Skeletal muscle satellite cell (primary cell): Measurements from ENCODE around the gene GLIPR1.
"Not testable (repeated sequence)": the region's sequence is repeated elsewhere in the genome, so short reads cannot be mapped to it uniquely, and the experiment has no call there.

ENCODE experiments used
- H3K27me3 ChIP-seq: 2 replicates; pipeline ENCODE4 v1.7.0; 2013; ENCODE audit warnings: low read length; ENCODE audit not compliant: control insufficient read depth, insufficient read depth
- H3K36me3 ChIP-seq: 2 replicates; pipeline ENCODE4 v1.7.0; 2013; ENCODE audit warnings: mild to moderate bottlenecking, control low read depth, low read length; ENCODE audit not compliant: insufficient read depth
- H3K4me1 ChIP-seq: 2 replicates; pipeline ENCODE4 v1.7.0; 2013; ENCODE audit warnings: low read length; ENCODE audit not compliant: control insufficient read depth, insufficient read depth
- H3K4me2 ChIP-seq: 2 replicates; pipeline ENCODE4 v1.7.0; 2013; ENCODE audit warnings: mild to moderate bottlenecking, low read length
- H3K4me3 ChIP-seq: 2 replicates; pipeline ENCODE4 v1.7.0; 2013; ENCODE audit warnings: low read length
- H3K9ac ChIP-seq: 2 replicates; pipeline ENCODE4 v1.7.0; 2013; ENCODE audit warnings: mild to moderate bottlenecking, low read depth, low read length, moderate library complexity
- H3K9me3 ChIP-seq: replicated peaks from 2 replicates; pipeline ENCODE4 v1.7.0; 2013; ENCODE audit warnings: mild to moderate bottlenecking, control low read depth, low read length

The GLIPR1 gene

DNA sequence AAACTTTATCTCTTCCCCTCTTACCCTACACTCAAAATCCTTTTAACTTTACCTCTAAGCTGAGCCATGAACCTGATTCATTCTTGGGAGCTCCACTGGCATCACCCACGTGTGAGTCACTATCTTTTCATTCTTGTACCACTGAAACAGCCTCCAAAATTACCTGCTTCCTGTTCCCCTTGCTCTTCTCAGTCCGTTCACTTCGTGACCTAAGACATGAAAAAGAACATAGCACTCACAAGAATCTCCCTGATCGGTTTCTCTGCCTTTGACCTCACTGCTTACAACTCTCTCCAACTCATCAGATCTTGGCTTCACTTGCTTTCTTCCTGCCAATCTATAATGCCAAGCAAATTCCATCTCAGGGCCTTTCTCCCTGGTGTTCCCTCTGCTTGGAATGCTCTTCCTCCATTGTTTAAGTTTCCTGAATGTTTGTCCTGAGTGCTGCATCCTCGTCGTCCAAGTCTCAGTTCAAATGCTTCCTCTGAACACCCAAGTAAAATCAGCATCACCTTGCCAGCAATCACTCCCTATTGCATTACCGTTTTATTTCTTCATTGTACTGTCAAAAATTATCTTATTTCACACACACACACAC is 9.2 kb downstream of the GLIPR1 start:
- H3K36me3 ChIP-seq: peaks cover 66% of the 10 kb centered on the region
- peaks cover 26% of the 10 kb centered on the region for H3K4me1 ChIP-seq
- H3K4me3 ChIP-seq: no peak overlapping the region

DNA sequence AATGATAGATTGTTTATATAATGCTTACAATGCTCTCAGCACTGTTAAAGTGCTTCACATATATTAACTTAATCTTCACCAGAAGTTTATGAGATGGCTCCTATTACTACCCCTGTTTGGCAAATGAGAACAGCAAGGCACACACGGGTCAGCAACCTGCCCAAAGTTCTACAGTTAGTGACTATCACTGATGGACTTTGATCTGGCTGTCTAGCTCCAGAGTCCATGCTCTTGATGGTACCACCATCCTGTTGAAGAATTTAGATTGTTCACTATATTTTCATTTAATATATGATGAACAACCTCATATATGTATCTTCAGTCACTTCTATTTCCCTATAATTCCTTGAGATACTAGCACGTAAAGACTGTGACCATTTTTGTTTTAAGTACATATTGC is 10.6 kb downstream of the GLIPR1 start:
- Histone ChIP-seq H3K9me3 (no peaks in the 10 kb centered on the region), H3K4me3 (no peak overlapping the region), H3K9ac (no peak overlapping the region), H3K36me3 (peaks cover 69% of the 10 kb centered on the region), H3K4me2 (no peak overlapping the region), H3K27me3 (no peaks in the 10 kb centered on the region), H3K4me1 (peaks cover 20% of the 10 kb centered on the region)

More for the DNA sequence above, 9.2 kb downstream of the GLIPR1 start:
- peak overlapping the region; percentile 3 for H3K9ac ChIP-seq
- H3K9me3 ChIP-seq: no peaks in the 10 kb centered on the region
- H3K4me2 ChIP-seq: peak overlapping the region; percentile 34
- no peaks in the 10 kb centered on the region for H3K27me3 ChIP-seq

DNA sequence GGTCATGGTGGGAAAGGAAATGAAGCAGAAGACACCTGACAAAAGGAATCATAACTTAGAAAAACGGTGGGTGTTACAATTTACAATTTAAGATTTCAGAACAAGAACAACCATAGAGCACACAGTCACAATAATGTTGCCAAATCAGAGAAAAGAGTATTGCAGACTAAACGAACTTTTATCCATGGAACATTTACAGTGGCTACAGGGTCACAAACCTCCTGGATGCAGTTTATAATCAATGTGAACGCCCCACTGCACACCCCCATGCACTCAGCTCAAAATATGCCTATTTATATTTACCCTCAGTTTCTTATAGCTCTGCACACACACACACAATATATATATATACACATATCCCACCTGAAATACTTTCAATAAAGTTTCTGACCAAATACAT is 22.9 kb downstream of the GLIPR1 start:
- Histone ChIP-seq H3K36me3 (peaks cover 62% of the 10 kb centered on the region), H3K4me3 (no peak overlapping the region), H3K9me3 (no peaks in the 10 kb centered on the region), H3K27me3 (no peaks in the 10 kb centered on the region), H3K4me1 (peaks cover 8% of the 10 kb centered on the region), H3K4me2 (no peak overlapping the region), H3K9ac (no peak overlapping the region)

DNA sequence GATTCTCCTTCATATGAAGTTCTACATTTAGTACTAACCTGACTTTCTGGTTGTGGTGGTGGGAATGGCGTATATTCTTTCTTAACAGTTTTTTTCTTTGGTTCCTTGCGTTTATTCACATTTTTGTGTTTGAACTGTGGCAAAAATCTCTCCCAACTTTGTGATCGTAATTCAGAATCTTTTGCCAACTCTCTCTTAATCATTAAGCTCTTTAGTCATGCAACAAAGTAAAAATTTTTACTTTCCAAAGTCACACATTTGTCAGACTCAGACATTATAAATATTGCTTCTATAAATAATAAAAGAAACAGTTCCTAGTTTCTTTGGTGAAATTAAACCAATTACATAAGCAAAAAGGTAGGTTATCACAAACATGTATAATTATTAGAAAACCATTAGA is 23.3 kb downstream of the GLIPR1 start:
- H3K9ac ChIP-seq: no peak overlapping the region
- no peaks in the 10 kb centered on the region for H3K9me3 ChIP-seq
- H3K36me3 ChIP-seq: peaks cover 58% of the 10 kb centered on the region
- no peak overlapping the region for H3K4me3 ChIP-seq
- H3K27me3 ChIP-seq: no peaks in the 10 kb centered on the region
- H3K4me1 ChIP-seq: peaks cover 8% of the 10 kb centered on the region
- H3K4me2 ChIP-seq: no peak overlapping the region

DNA sequence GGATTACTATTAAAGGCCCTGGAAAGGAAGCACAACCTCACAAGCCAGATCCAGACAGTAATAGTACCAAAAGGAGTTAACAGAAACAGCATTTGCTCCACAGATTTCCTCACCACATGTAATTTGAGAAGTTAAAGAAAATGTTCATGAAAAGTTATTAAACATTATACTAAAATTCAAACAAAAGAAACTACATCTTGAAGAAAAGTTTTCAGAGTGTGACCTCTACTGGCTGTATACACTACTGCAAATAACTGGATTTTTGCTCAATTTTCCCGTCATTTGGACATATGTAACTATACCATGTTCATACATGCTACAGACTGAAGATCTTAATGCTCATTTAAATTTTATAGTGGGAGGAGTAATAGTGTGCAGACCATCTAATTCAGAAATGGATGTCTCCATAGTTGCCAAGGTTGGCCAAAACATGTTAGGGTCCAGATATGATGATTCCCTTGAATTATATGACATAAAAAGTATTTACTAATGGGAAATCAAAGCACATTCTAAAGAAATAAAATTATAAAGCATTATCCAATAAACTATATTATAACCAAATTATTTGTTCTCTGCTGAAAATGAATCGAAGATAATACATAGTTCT is 25.3 kb downstream of the GLIPR1 start:
- Histone ChIP-seq H3K9ac (peak overlapping the region; percentile 28), H3K9me3 (no peaks in the 10 kb centered on the region), H3K4me2 (no peak overlapping the region), H3K36me3 (peaks cover 45% of the 10 kb centered on the region), H3K4me1 (peaks cover 18% of the 10 kb centered on the region), H3K4me3 (no peak overlapping the region), H3K27me3 (no peaks in the 10 kb centered on the region)

DNA sequence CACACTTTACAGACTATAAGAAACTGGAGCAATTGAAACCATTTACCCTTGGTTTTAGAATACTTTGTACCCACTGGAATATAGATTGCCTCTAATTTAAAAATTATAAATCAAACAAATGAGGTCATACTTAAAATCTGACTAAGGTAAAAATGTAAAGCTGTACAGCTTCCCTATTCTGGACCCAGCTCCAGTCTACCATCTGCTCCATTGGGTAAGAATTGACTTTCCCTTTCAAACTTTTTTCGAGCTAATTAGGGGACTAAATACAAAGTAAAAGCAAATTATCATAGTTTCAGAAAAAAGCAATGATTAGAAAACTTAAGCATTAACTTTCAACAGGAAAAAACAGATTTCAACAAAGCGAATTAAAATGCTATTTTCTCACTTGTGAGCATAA is 26.5 kb downstream of the GLIPR1 start:
- H3K36me3 ChIP-seq: peaks cover 33% of the 10 kb centered on the region
- no peak overlapping the region for H3K4me2 ChIP-seq
- H3K9me3 ChIP-seq: no peaks in the 10 kb centered on the region
- H3K9ac ChIP-seq: no peak overlapping the region
- no peaks in the 10 kb centered on the region for H3K27me3 ChIP-seq
- peaks cover 22% of the 10 kb centered on the region for H3K4me1 ChIP-seq
- H3K4me3 ChIP-seq: no peak overlapping the region

DNA sequence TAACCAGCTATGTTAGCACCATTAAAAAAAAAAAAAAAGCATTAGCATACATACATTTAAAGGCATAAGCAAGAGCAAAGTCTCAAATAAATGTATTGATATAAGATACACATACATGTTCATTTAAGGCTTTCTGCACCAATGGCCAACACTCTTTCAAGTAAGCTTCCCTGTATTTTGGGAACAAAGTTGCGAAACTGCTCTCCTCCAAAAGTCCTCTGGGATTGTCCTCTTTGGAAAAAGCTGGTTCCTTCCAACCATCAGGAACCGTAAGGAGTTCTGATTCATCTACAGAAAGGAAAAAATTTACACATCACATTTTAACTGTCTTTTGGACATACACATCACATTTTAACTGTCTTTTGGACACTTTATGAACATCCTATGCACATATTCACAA is 27.6 kb downstream of the GLIPR1 start:
- H3K4me1 ChIP-seq: peaks cover 22% of the 10 kb centered on the region
- H3K36me3 ChIP-seq: peaks cover 23% of the 10 kb centered on the region
- H3K9ac ChIP-seq: no peak overlapping the region
- H3K27me3 ChIP-seq: no peaks in the 10 kb centered on the region
- no peak overlapping the region for H3K4me2 ChIP-seq
- H3K9me3 ChIP-seq: no peaks in the 10 kb centered on the region
- no peak overlapping the region for H3K4me3 ChIP-seq

DNA sequence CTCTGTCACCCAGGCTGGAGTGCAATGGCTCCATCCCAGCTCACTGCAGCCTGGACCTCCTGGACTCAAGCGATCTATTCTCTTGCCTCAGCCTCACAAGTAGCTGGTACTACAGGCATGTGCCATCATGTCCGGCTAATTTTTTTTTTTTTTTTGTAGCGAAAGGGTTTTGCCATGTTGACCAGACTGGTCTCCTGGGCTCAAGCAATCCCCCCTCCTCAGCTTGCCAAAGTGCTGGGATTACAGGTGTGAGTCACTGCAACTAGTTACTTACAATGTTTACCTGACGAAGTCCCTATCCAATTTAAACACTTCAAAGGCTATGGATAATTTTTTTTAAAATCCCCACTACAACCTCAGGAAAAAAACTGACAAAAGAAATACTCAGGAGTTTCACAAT is 29.1 kb downstream of the GLIPR1 start:
- Histone ChIP-seq H3K4me3 (no peak overlapping the region), H3K27me3 (no peaks in the 10 kb centered on the region), H3K9me3 (no peaks in the 10 kb centered on the region), H3K4me2 (peak overlapping the region; percentile 86), H3K36me3 (peaks cover 9% of the 10 kb centered on the region), H3K4me1 (peaks cover 22% of the 10 kb centered on the region), H3K9ac (peak overlapping the region; percentile 89)

DNA sequence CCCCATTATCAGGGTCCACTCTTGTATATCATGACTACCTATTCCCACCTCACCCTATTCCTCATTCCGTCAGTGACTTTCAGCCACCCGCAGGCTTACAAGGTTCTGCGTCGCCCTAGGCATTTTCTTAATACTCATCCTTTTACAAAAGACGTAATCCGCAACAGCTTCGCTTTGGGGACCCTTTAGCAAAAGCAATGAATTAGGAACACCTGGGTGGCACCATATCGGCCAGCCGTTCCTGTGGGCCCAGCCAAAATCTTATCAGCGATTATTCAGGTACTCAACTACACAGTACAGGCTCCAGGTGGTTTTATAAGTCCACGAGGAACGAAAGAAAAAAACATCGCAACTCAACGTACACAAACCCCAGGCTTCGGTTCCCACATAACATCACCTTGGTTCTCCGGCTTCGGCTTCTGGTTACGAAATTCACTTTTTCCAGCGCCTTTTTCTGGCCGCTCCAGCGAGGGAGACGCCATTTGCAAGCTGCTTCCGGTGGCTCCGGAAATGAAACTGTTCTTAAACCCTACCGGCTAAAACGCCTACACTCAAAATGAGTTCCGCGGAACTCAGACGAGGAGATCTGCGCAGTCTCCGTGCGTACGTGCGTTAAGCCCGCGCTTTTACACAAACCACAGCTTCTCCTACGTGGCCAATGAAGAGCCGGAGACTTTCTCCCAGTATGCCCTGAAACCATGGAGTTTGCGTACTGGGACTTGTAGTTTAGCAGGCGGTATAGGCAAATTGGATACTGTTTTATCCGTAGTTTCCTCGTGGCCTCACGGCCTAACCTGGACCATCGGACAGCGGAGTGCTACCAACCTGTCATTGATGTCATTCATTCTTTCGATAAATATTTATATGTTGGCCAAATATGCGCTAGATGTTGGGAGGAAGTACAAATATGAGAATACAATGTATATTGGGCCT is 30.8 kb downstream of the GLIPR1 start, which contains the start of gene KRR1:
TSS of gene KRR1 (minus strand) at position 494 of the 933 bp plus-strand sequence. CDS start at position 482, 12 bp downstream.
- H3K4me3 ChIP-seq: peak within 1 kb of the TSS; percentile 77
- no peaks in the 10 kb centered on the region for H3K27me3 ChIP-seq
- H3K4me1 ChIP-seq: peaks cover 18% of the 10 kb centered on the region
- H3K4me2 ChIP-seq: peak within 1 kb of the TSS; percentile 86
- peak within 1 kb of the TSS; percentile 89 for H3K9ac ChIP-seq
- no peaks in the 10 kb centered on the region for H3K36me3 ChIP-seq
- no peaks in the 10 kb centered on the region for H3K9me3 ChIP-seq

DNA sequence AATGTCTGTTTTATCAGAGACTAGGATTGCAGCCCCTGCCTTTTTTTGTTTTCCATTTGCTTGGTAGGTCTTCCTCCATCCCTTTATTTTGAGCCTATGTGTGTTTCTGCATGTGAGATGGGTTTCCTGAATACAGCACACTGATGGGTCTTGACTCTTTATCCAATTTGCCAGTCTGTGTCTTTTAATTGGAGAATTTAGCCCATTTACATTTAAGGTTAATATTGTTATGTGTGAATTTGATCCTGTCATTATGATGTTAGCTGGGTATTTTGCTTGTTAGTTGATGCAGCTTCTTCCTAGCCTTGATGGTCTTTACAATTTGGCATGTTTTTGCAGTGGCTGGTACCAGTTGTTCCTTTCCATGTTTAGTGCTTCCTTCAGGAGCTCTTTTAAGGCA is 40.7 kb downstream of the GLIPR1 start:
- H3K9ac ChIP-seq, H3K27me3 ChIP-seq, H3K4me1 ChIP-seq, H3K36me3 ChIP-seq, H3K9me3 ChIP-seq, H3K4me2 ChIP-seq, H3K4me3 ChIP-seq: not testable (repeated sequence)

DNA sequence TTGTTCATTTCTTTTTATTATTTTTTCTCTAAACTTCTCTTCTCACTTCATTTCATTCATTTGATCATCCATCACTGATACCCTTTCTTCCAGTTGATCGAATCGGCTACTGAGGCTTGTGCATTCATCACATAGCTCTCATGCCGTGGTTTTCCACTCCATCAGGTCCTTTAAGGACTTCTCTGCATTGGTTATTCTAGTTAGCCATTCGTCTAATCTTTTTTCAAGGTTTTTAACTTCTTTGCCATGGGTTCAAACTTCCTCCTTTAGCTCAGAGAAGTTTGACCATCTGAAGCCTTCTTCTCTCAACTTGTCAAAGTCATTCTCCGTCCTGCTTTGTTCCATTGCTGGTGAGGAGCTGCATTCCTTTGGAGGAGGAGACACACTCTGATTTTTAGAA is 41.6 kb downstream of the GLIPR1 start:
- not testable (repeated sequence) for H3K9me3 ChIP-seq, H3K4me2 ChIP-seq, H3K9ac ChIP-seq, H3K27me3 ChIP-seq, H3K4me1 ChIP-seq, H3K4me3 ChIP-seq, H3K36me3 ChIP-seq
